WTC11 (cell line): ENCODE data around the gene HERC5. TPM values are rescaled to one million over a fixed set of nuclear protein-coding genes. Genes with fewer than 3 reads are reported as not detected.
"Not testable (repeated sequence)": the region's sequence is repeated elsewhere in the genome, so short reads cannot be mapped to it uniquely, and the experiment has no call there.

Source experiments
- ATAC-seq: fragments of 200-7000 bp; cut with Tn5 transposase; 2 replicates; pipeline ENCODE4 v1.10.0; 2021; ENCODE audit warnings: mild to moderate bottlenecking, moderate library complexity
- CTCF ChIA-PET: fragments of 300-600 bp; sonication (Branson Sonifier 250); formaldehyde crosslinking; loops from one replicate; lab custom pipeline; 2021; ENCODE audit warnings: antibody characterized with exemption; lab: Charles Lee
- POLR2A ChIA-PET: fragments of 350-600 bp; sonication (Branson Sonifier 250); formaldehyde crosslinking; loops from one replicate; lab custom pipeline; 2021; ENCODE audit warnings: antibody characterized with exemption; lab: Charles Lee
- DNase-seq: peaks from one replicate; pipeline ENCODE4 v3.0.0; 2021; ENCODE audit warnings: low spot score
- H3K27ac Mint-ChIP-seq: 2 replicates; pipeline ENCODE4 v1.8.0; 2021; ENCODE audit warnings: mixed read lengths
- H3K27me3 Mint-ChIP-seq: 2 replicates; pipeline ENCODE4 v1.8.0; 2021; ENCODE audit warnings: low read depth, mild to moderate bottlenecking, moderate library complexity, mixed read lengths
- H3K36me3 Mint-ChIP-seq: 2 replicates; pipeline ENCODE4 v1.8.0; 2021; ENCODE audit warnings: mixed read lengths
- H3K4me1 Mint-ChIP-seq: 2 replicates; pipeline ENCODE4 v1.8.0; 2022; ENCODE audit warnings: mixed read lengths
- H3K4me3 Mint-ChIP-seq: 2 replicates; pipeline ENCODE4 v1.8.0; 2021; ENCODE audit warnings: mild to moderate bottlenecking, moderate library complexity, mixed read lengths
- H3K9me3 Mint-ChIP-seq: 2 replicates; pipeline ENCODE4 v1.8.0; 2021; ENCODE audit warnings: mixed read lengths
- CREB1 ChIP-seq: sonication (generic); formaldehyde crosslinking; IDR thresholded peaks from 2 replicates; pipeline ENCODE4 v1.8.0; 2023; ENCODE audit warnings: mild to moderate bottlenecking, missing genetic modification reagents
- EMX1 ChIP-seq: fragments of 250-450 bp; sonication (Bioruptor Pico); IDR thresholded peaks from 2 replicates; pipeline ENCODE4 v1.8.0; 2021; ENCODE audit warnings: mild to moderate bottlenecking
- ESRRA ChIP-seq: sonication (generic); formaldehyde crosslinking; IDR thresholded peaks from 2 replicates; pipeline ENCODE4 v1.8.1; 2022; ENCODE audit warnings: mild to moderate bottlenecking, missing genetic modification reagents, borderline replicate concordance
- FOXK1 ChIP-seq: sonication (generic); formaldehyde crosslinking; IDR thresholded peaks from 2 replicates; pipeline ENCODE4 v1.8.0; 2022; ENCODE audit warnings: mild to moderate bottlenecking, moderate library complexity, missing genetic modification reagents
- GRHL2 ChIP-seq: fragments of 250-450 bp; sonication (Bioruptor Pico); IDR thresholded peaks from 2 replicates; pipeline ENCODE4 v1.8.0; 2022; ENCODE audit warnings: mild to moderate bottlenecking, moderate library complexity; ENCODE audit not compliant: insufficient replicate concordance, severe bottlenecking
- HMGA2 ChIP-seq: fragments of 250-450 bp; sonication (Bioruptor Pico); IDR thresholded peaks from 2 replicates; pipeline ENCODE4 v1.4.0; 2021; ENCODE audit warnings: mild to moderate bottlenecking, moderate library complexity
- NFE2L1 ChIP-seq: sonication (generic); formaldehyde crosslinking; IDR thresholded peaks from 2 replicates; pipeline ENCODE4 v1.8.1; 2023; ENCODE audit warnings: missing genetic modification reagents
- SOX15 ChIP-seq: fragments of 250-450 bp; sonication (Bioruptor Pico); IDR thresholded peaks from 2 replicates; pipeline ENCODE4 v1.9.0; 2021; ENCODE audit warnings: mild to moderate bottlenecking
- SP1 ChIP-seq: sonication (generic); formaldehyde crosslinking; conservative IDR thresholded peaks from 2 replicates; pipeline ENCODE4 v1.8.1; 2022; ENCODE audit warnings: missing genetic modification reagents
- ZNF219 ChIP-seq: sonication (generic); formaldehyde crosslinking; IDR thresholded peaks from 2 replicates; pipeline ENCODE4 v1.8.0; 2023; ENCODE audit warnings: missing genetic modification reagents, mild to moderate bottlenecking, borderline replicate concordance
- ZNF423 ChIP-seq: fragments of 250-450 bp; sonication (Bioruptor Pico); IDR thresholded peaks from 2 replicates; pipeline ENCODE4 v2.1.2; 2022; ENCODE audit warnings: mild to moderate bottlenecking, moderate library complexity
- total RNA-seq: library from RNA; stranded (reverse); gene quantifications from 3 replicates; pipeline ENCODE4 v1.2.3, GENCODE V29; 2021
- TF ChIP-seq, protein P1 (sequence below): fragments of 200-600 bp; IDR thresholded peaks from 2 replicates; pipeline ENCODE4 v1.8.0; 2022; ENCODE audit warnings: antibody characterized with exemption
- TF ChIP-seq, protein P2 (sequence below): sonication (generic); formaldehyde crosslinking; IDR thresholded peaks from 2 replicates; pipeline ENCODE4 v1.8.0; 2023; ENCODE audit warnings: missing genetic modification reagents
- TF ChIP-seq, protein P3 (sequence below): sonication (generic); formaldehyde crosslinking; IDR thresholded peaks from 2 replicates; pipeline ENCODE4 v1.8.0; 2022; ENCODE audit warnings: mild to moderate bottlenecking, missing genetic modification reagents
- TF ChIP-seq, protein P4 (sequence below): fragments of 250-450 bp; sonication (Bioruptor Pico); conservative IDR thresholded peaks from 2 replicates; pipeline ENCODE4 v1.9.0; 2021; ENCODE audit warnings: mild to moderate bottlenecking
- TF ChIP-seq, protein P5 (sequence below): fragments of 250-450 bp; sonication (Bioruptor Pico); IDR thresholded peaks from 2 replicates; pipeline ENCODE4 v1.8.0; 2021; ENCODE audit warnings: mild to moderate bottlenecking
- TF ChIP-seq, protein P6 (sequence below): sonication (generic); formaldehyde crosslinking; IDR thresholded peaks from 2 replicates; pipeline ENCODE4 v1.8.0; 2022; ENCODE audit warnings: mild to moderate bottlenecking, missing genetic modification reagents
- TF ChIP-seq, protein P7 (sequence below): fragments of 250-450 bp; sonication (Bioruptor Pico); IDR thresholded peaks from 2 replicates; pipeline ENCODE4 v1.9.0; 2021; ENCODE audit warnings: mild to moderate bottlenecking

HERC5 gene
- total RNA-seq, 1 experiment from 2014 or later: 14.3 TPM

DNA sequence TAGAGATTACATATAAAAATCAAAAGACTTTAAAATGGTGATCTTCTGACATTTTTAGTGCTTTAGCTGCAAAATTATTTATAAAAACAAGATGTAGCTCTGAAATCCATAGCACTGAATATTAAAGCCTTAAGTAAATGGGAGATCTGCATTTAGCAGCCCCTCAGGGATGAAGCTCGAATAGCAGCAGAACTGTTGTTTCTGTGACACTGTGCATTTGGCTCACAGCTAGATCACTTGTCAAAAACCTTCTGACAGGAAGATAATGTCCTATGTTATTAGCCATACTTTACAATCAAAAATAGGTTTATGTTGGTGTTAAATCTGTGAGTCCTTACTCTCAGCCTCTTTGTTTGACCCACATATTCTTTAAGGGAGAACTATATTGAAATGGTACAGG lies 80.8 kb downstream of the HERC5 start:
- Mint-ChIP-seq H3K9me3 (no peaks in the 10 kb centered on the region), H3K4me1 (peaks cover 49% of the 10 kb centered on the region), H3K27ac (no peak overlapping the region), H3K27me3 (0 out of 2 replicates have a peak, but pooled peaks cover 2% of the 10 kb centered on the region), H3K4me3 (no peak overlapping the region), H3K36me3 (no peaks in the 10 kb centered on the region)
- POLR2A ChIA-PET: no interaction called here
- TF ChIP-seq CREB1: no peak
- DNase-seq: no peak
- no peak for ATAC-seq
- CTCF ChIA-PET: interaction anchor here (0.8 to 1.5 kb wide), 2 partner anchors 61 to 121 kb away, joined by 3 read pairs; no protein-coding TSS in a partner anchor

DNA sequence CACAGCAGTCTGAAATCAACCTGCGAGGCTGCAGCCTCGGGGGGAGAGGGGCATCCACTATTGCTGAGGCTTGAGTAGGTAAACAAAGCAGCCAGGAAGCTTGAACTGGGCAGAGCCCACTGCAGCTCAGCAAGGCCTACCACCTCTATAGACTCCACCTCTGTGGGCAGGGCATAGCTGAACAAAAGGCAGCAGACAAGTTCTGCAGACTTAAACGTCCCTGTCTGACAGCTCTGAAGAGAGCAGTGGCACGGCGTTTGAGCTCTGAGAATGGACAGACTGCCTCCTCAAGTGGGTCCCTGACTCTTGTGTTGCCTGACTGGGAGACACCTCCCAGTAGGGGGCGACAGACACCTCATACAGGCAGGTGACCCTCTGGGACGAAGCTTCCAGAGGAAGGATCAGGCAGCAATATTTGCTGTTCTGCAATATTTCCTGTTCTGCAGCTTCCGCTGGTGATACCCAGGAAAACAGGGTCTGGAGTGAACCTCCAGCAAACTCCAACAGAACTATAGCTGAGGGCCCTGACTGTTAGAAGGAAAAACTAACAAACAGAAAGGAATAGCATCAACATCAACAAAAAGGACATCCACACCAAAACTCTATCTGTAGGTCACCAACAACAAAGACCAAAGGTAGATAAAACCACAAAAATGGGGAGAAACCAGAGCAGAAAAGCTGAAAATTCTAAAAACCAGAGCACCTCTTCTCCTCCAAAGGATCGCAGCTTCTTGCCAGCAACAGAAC lies 82.6 kb downstream of the HERC5 start:
- peaks cover 31% of the 10 kb centered on the region for H3K4me1 Mint-ChIP-seq
- not testable (repeated sequence) for H3K9me3 Mint-ChIP-seq, H3K27me3 Mint-ChIP-seq, H3K27ac Mint-ChIP-seq, H3K36me3 Mint-ChIP-seq, H3K4me3 Mint-ChIP-seq
- TF ChIP-seq, protein P1, sequence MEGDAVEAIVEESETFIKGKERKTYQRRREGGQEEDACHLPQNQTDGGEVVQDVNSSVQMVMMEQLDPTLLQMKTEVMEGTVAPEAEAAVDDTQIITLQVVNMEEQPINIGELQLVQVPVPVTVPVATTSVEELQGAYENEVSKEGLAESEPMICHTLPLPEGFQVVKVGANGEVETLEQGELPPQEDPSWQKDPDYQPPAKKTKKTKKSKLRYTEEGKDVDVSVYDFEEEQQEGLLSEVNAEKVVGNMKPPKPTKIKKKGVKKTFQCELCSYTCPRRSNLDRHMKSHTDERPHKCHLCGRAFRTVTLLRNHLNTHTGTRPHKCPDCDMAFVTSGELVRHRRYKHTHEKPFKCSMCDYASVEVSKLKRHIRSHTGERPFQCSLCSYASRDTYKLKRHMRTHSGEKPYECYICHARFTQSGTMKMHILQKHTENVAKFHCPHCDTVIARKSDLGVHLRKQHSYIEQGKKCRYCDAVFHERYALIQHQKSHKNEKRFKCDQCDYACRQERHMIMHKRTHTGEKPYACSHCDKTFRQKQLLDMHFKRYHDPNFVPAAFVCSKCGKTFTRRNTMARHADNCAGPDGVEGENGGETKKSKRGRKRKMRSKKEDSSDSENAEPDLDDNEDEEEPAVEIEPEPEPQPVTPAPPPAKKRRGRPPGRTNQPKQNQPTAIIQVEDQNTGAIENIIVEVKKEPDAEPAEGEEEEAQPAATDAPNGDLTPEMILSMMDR: peak; percentile 69
- POLR2A ChIA-PET: interaction anchor here (0.8 to 1.2 kb wide), 2 partner anchors 111 to 120 kb away, joined by 3 to 5 read pairs; no protein-coding TSS in a partner anchor
- peak; percentile 75 for ATAC-seq
- peak; percentile 80 for DNase-seq
- CTCF ChIA-PET: interaction anchor here (0.6 to 2.9 kb wide), 42 partner anchors 8 to 484 kb away, joined by 3 to 69 read pairs (median 4); partner anchors contain the start of gene PYURF

DNA sequence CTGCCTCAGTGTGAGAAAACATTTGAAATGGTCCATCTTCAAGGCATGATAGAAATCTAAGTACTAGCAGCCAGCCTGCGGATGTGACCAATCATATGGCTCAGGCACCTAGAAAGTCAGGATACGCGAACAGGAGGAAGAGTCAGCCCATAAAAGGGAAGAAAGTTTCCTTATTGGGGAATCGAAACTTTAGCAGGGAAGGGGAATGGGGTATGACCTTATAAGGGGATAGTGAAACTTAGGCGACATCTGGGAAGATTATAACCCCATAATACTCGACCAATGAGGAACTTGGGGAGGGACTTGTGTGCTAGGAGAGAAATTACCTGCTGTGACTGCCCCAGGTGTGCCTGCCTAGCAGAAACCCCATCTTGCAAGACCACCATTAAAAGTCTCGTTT lies 92.9 kb downstream of the HERC5 start:
- peaks cover 8% of the 10 kb centered on the region for H3K9me3 Mint-ChIP-seq
- DNase-seq (no peak), ATAC-seq (peak; percentile 34; the same call in 1 of the 2 replicates)
- no peaks in the 10 kb centered on the region; the same call in 1 of the 2 replicates for H3K36me3 Mint-ChIP-seq
- H3K27me3 Mint-ChIP-seq: no peaks in the 10 kb centered on the region
- no peaks in the 10 kb centered on the region for H3K4me1 Mint-ChIP-seq
- CTCF ChIA-PET: no interaction called here
- no peak overlapping the region for H3K4me3 Mint-ChIP-seq
- no peak overlapping the region for H3K27ac Mint-ChIP-seq
- POLR2A ChIA-PET: no interaction called here
- no peak for TF ChIP-seq NFE2L1 (CRISPR knock-in tag)
- TF ChIP-seq SP1: no peak
- TF ChIP-seq ESRRA (CRISPR knock-in tag): no peak
- TF ChIP-seq, protein P2, sequence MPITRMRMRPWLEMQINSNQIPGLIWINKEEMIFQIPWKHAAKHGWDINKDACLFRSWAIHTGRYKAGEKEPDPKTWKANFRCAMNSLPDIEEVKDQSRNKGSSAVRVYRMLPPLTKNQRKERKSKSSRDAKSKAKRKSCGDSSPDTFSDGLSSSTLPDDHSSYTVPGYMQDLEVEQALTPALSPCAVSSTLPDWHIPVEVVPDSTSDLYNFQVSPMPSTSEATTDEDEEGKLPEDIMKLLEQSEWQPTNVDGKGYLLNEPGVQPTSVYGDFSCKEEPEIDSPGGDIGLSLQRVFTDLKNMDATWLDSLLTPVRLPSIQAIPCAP (CRISPR knock-in tag): no peak
- TF ChIP-seq HMGA2 (CRISPR knock-in tag): no peak
- TF ChIP-seq, protein P3, sequence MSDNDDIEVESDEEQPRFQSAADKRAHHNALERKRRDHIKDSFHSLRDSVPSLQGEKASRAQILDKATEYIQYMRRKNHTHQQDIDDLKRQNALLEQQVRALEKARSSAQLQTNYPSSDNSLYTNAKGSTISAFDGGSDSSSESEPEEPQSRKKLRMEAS: no peak
- TF ChIP-seq, protein P4, sequence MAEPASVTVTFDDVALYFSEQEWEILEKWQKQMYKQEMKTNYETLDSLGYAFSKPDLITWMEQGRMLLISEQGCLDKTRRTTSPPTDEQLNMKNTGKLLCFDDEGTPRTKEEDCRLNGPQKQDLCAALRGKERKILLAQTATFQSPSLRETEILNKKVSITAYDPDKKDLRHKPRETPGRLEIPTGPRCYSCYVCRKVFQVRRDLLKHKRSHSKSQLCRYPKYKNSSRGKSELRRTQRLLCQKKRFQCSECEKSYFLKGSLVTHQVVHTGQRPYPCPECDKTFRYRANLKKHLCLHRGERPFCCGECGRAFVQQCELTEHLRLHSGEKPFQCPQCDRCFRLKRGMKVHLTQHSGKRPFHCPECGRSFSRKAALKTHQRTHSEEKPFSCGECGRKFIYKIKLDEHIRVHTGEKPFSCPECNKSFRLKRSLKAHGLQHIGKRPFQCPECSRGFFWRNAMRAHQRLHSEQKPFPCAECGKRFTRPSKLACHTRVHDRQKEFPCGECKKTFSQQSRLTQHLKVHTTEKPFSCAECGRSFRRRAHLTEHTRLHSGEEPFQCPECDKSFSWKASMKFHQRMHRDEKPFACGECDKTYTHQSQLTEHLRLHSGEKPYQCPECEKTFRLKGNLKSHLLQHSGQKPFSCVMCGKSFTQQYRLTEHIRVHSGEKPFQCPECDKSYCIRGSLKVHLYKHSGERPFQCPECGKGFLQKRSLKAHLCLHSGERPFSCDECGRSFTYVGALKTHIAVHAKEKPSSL (CRISPR knock-in tag): no peak
- no peak for TF ChIP-seq ZNF219 (CRISPR knock-in tag)
- no peak for TF ChIP-seq SOX15 (CRISPR knock-in tag)
- no peak for TF ChIP-seq FOXK1
- TF ChIP-seq, protein P5, sequence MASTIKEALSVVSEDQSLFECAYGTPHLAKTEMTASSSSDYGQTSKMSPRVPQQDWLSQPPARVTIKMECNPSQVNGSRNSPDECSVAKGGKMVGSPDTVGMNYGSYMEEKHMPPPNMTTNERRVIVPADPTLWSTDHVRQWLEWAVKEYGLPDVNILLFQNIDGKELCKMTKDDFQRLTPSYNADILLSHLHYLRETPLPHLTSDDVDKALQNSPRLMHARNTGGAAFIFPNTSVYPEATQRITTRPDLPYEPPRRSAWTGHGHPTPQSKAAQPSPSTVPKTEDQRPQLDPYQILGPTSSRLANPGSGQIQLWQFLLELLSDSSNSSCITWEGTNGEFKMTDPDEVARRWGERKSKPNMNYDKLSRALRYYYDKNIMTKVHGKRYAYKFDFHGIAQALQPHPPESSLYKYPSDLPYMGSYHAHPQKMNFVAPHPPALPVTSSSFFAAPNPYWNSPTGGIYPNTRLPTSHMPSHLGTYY (CRISPR knock-in tag): no peak
- TF ChIP-seq GRHL2 (CRISPR knock-in tag): no peak
- TF ChIP-seq ZNF423 (CRISPR knock-in tag): no peak
- no peak for TF ChIP-seq EMX1 (CRISPR knock-in tag)
- TF ChIP-seq, protein P6, sequence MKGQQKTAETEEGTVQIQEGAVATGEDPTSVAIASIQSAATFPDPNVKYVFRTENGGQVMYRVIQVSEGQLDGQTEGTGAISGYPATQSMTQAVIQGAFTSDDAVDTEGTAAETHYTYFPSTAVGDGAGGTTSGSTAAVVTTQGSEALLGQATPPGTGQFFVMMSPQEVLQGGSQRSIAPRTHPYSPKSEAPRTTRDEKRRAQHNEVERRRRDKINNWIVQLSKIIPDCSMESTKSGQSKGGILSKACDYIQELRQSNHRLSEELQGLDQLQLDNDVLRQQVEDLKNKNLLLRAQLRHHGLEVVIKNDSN: no peak
- TF ChIP-seq, protein P1: no peak
- TF ChIP-seq, protein P7, sequence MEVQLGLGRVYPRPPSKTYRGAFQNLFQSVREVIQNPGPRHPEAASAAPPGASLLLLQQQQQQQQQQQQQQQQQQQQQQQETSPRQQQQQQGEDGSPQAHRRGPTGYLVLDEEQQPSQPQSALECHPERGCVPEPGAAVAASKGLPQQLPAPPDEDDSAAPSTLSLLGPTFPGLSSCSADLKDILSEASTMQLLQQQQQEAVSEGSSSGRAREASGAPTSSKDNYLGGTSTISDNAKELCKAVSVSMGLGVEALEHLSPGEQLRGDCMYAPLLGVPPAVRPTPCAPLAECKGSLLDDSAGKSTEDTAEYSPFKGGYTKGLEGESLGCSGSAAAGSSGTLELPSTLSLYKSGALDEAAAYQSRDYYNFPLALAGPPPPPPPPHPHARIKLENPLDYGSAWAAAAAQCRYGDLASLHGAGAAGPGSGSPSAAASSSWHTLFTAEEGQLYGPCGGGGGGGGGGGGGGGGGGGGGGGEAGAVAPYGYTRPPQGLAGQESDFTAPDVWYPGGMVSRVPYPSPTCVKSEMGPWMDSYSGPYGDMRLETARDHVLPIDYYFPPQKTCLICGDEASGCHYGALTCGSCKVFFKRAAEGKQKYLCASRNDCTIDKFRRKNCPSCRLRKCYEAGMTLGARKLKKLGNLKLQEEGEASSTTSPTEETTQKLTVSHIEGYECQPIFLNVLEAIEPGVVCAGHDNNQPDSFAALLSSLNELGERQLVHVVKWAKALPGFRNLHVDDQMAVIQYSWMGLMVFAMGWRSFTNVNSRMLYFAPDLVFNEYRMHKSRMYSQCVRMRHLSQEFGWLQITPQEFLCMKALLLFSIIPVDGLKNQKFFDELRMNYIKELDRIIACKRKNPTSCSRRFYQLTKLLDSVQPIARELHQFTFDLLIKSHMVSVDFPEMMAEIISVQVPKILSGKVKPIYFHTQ (CRISPR knock-in tag): no peak
